Kidney (tissue), 22 donors: ENCODE results near the gene SLC2A4RG. TPM values are rescaled to one million over a fixed set of nuclear protein-coding genes. Genes with fewer than 3 reads are reported as not detected.

ENCODE experiments used
- DNase-seq, 5 donors: peaks; one replicate each; pipeline ENCODE4 v3.0.0-alpha.2; 2013 to 2020
- FAIRE-seq: peaks from 2 replicates; lab custom pipeline; 2012; peaks lifted over from hg19 to GRCh38; lab: Jason Lieb, UNC
- H3K27ac ChIP-seq, 2 donors: one replicate each; pipeline ENCODE4 v1.7.0; 2013; ENCODE audit warnings: low read depth in 2 of 2, low read length in 2 of 2, inconsistent platforms in 1 of 2
- H3K27me3 ChIP-seq: one replicate; pipeline ENCODE4 v1.7.1; 2013; ENCODE audit warnings: low read length, inconsistent platforms; ENCODE audit not compliant: control insufficient read depth, insufficient read depth
- H3K36me3 ChIP-seq, 3 donors: one replicate each; pipeline versions ENCODE4 v1.7.0 to v1.7.1; 2013; ENCODE audit warnings: low read length in 3 of 3, control low read depth in 1 of 3, inconsistent platforms in 1 of 3; ENCODE audit not compliant: insufficient read depth in 3 of 3, control insufficient read depth in 2 of 3
- H3K4me1 ChIP-seq, 3 donors: one replicate each; pipeline versions ENCODE4 v1.7.0 to v1.7.1; 2013; ENCODE audit warnings: low read length in 3 of 3, inconsistent platforms in 1 of 3, low read depth in 1 of 3; ENCODE audit not compliant: control insufficient read depth in 2 of 3, insufficient read depth in 2 of 3
- H3K4me3 ChIP-seq, 3 donors: one replicate each; pipeline versions ENCODE4 v1.7.0 to v1.8.1; 2013; ENCODE audit warnings: low read length in 3 of 3, control low read depth in 1 of 3, inconsistent platforms in 1 of 3
- H3K9ac ChIP-seq, 3 donors: one replicate each; pipeline versions ENCODE4 v1.7.0 to v1.7.1; 2013; ENCODE audit warnings: low read length in 3 of 3, control low read depth in 1 of 3, inconsistent platforms in 1 of 3
- H3K9me3 ChIP-seq, 3 donors: one replicate each; pipeline versions ENCODE4 v1.7.0 to v1.7.1; 2013; ENCODE audit warnings: low read length in 3 of 3, control low read depth in 1 of 3, inconsistent platforms in 1 of 3; ENCODE audit not compliant: control insufficient read depth in 2 of 3, insufficient read depth in 1 of 3
- CTCF ChIP-seq: IDR thresholded peaks from 3 replicates; pipeline ENCODE4 v1.5.1; 2012; ENCODE audit warnings: mild to moderate bottlenecking, moderate library complexity, borderline replicate concordance; ENCODE audit not compliant: insufficient read depth; ENCODE audit errors: extremely low read depth
- intact Hi-C: fragments of 100-400 bp; cut with DNase I; formaldehyde crosslinking; loops from one replicate; pipeline ENCODE4 v1.11.1; 2022
- long read RNA-seq, 10 donors: library from polyadenylated mRNA in 1 of 10; unstranded in 1 of 10; transcript quantifications; one replicate each; pipeline ENCODE4 v2.0.0 and lab custom pipeline, GENCODE V29; 2021 to 2026
- polyA plus RNA-seq: library from polyadenylated mRNA; stranded (reverse); fragments of 350-450 nt; fragmentation: Illumina TruSeq; extraction: RNeasy Lipid Tissue Mini Kit (QIAGEN cat#74804); gene quantifications from one replicate; pipeline ENCODE4 v1.2.3, GENCODE V29; 2014; ENCODE audit warnings: low read depth, low replicate concordance; ENCODE audit not compliant: insufficient read depth
- total RNA-seq: library from RNA; stranded (reverse); fragmentation: NEBNext Ultra II Directional; extraction: Animal tissue kit (Norgen Biotek cat#: 25700); gene quantifications from one replicate; pipeline ENCODE4 v1.2.1, GENCODE V29; 2021
- donor health status: control.
- donor health status: control.
- donor health status: control.
- donor health status: control.
- donor health status: control.
- donor health status: DM: yes; HTN: yes; CAD: no.
- donor health status: Normal renal cell carcinoma (clear cell type).

Gene SLC2A4RG, protein sequence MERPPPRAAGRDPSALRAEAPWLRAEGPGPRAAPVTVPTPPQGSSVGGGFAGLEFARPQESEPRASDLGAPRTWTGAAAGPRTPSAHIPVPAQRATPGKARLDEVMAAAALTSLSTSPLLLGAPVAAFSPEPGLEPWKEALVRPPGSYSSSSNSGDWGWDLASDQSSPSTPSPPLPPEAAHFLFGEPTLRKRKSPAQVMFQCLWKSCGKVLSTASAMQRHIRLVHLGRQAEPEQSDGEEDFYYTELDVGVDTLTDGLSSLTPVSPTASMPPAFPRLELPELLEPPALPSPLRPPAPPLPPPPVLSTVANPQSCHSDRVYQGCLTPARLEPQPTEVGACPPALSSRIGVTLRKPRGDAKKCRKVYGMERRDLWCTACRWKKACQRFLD
- 154 TPM for total RNA-seq
- polyA plus RNA-seq: 171 TPM
- long read RNA-seq, donor 1, transcript SLC2A4RG-201 (8 exons, 1,731 nt): major isoform, 25 of 66 reads
- long read RNA-seq, donor 1, partial matches to known transcripts: 41 of 66 reads
- long read RNA-seq, donor 1, other reads (novel, unspliced or antisense): 0 of 66 reads
- long read RNA-seq, donor 2, transcript SLC2A4RG-201 (8 exons, 1,731 nt): major isoform, 15 of 35 reads
- long read RNA-seq, donor 2, partial matches to known transcripts: 17 of 35 reads
- long read RNA-seq, donor 2, other reads (novel, unspliced or antisense): 0 of 35 reads
- long read RNA-seq, donor 3, transcript SLC2A4RG-201 (8 exons, 1,731 nt): major isoform, 19 of 40 reads
- long read RNA-seq, donor 3, partial matches to known transcripts: 19 of 40 reads
- long read RNA-seq, donor 3, other reads (novel, unspliced or antisense): 0 of 40 reads
- long read RNA-seq, donor 4, transcript SLC2A4RG-201 (8 exons, 1,731 nt): major isoform, 15 of 33 reads
- long read RNA-seq, donor 4, partial matches to known transcripts: 14 of 33 reads
- long read RNA-seq, donor 4, other reads (novel, unspliced or antisense): 0 of 33 reads
- long read RNA-seq, donor 5, partial matches to known transcripts: 0 of 1 reads
- long read RNA-seq, donor 5, other reads (novel, unspliced or antisense): 0 of 1 reads
- long read RNA-seq, donor 6, transcript SLC2A4RG-201 (8 exons, 1,731 nt): major isoform, 23 of 67 reads
- long read RNA-seq, donor 6, partial matches to known transcripts: 42 of 67 reads
- long read RNA-seq, donor 6, other reads (novel, unspliced or antisense): 0 of 67 reads
- long read RNA-seq, donor 7, transcript SLC2A4RG-201 (8 exons, 1,731 nt): major isoform, 35 of 117 reads
- long read RNA-seq, donor 7, partial matches to known transcripts: 31 of 117 reads
- long read RNA-seq, donor 7, other reads (novel, unspliced or antisense): 49 of 117 reads
- long read RNA-seq, donor 8, transcript SLC2A4RG-201 (8 exons, 1,731 nt): major isoform, 15 of 58 reads
- long read RNA-seq, donor 8, partial matches to known transcripts: 41 of 58 reads
- long read RNA-seq, donor 8, other reads (novel, unspliced or antisense): 0 of 58 reads
- long read RNA-seq, donor 9, transcript SLC2A4RG-201 (8 exons, 1,731 nt): major isoform, 11 of 24 reads
- long read RNA-seq, donor 9, partial matches to known transcripts: 12 of 24 reads
- long read RNA-seq, donor 9, other reads (novel, unspliced or antisense): 0 of 24 reads
- long read RNA-seq, donor 10, transcript SLC2A4RG-201 (8 exons, 1,731 nt): major isoform, 11 of 33 reads
- long read RNA-seq, donor 10, partial matches to known transcripts: 21 of 33 reads
- long read RNA-seq, donor 10, other reads (novel, unspliced or antisense): 0 of 33 reads

- no peak for TF ChIP-seq CTCF
- H3K27ac ChIP-seq: peak within 1 kb of the TSS; percentile 89 to 92
- DNase-seq: peak; percentile 79 to 95 (median 91)
- intact Hi-C loops: no loop called here
- no peaks in the 10 kb centered on the region for H3K9me3 ChIP-seq
- peaks cover 0 to 13% (median 2%) of the 10 kb centered on the region in 3 donors for H3K36me3 ChIP-seq
- FAIRE-seq: no peak
- H3K4me3 ChIP-seq: peak within 1 kb of the TSS; percentile 54 to 71 (median 62)
- peaks cover 0 to 16% (median 0%) of the 10 kb centered on the region in 3 donors for H3K4me1 ChIP-seq
- H3K27me3 ChIP-seq: no peaks in the 10 kb centered on the region
- peak within 1 kb of the TSS; percentile 42 to 80 (median 69) for H3K9ac ChIP-seq
These were observed at the start of gene SLC2A4RG for GRCh38 chr20:63739130-63740069. SLC2A4RG (plus strand) TSS chr20:63739776; CDS start chr20:63739913, 137 bp downstream.

- H3K27me3 ChIP-seq: no peaks in the 10 kb centered on the region
- H3K4me3 ChIP-seq: no peak overlapping the region
- no peak overlapping the region for H3K9ac ChIP-seq
- H3K9me3 ChIP-seq: no peaks in the 10 kb centered on the region
- H3K36me3 ChIP-seq: no peaks in the 10 kb centered on the region
- no peak overlapping the region for H3K27ac ChIP-seq
- DNase-seq (peak in 1 of 5 donors; percentile 77), FAIRE-seq (no peak)
- no peak for TF ChIP-seq CTCF
- intact Hi-C loops: no loop called here
- H3K4me1 ChIP-seq: peaks cover 0 to 21% (median 5%) of the 10 kb centered on the region in 3 donors
These were observed 49.3 kb upstream of the SLC2A4RG start for GRCh38 chr20:63690003-63690897.
